ENCODE measurements around the gene TMPRSS9.

DNA sequence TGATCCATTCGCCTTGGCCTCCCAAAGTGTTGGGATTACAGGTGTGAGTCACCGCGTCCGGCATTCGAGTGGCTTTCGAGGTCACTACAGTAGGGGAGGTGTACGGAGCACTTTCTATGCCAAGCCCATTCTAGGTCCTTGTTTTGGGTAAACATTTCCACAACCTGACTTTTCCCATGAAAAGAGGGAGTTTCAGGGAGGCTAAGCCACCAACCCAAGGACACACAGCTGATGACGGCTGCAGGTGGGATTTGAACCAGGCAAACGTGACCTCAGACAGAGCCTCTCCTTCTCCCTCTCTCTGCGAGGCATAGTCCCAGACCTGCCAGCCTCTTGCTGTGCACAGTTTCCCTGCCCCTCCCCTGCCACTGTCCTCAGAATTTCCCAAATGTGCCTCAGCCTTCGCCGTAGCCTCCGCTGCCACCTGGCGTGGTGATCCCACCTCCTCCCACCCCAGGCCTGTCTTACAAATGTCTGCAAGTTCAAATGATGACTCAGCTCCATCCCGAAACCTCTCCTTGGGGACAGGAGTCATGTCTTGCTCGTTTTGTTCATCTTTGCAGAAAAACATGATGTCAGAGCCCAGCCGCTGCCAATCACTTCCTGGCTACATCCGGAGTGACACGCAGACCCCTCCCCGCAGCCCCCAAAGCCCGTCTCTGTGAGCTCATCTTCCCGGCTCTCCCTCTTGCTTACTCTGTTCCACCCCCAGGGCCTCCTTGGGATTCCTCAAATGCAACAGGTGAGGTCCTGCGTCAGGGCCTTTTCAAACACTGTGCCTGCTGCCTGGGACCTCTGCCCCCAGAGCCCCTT, 109.2 kb downstream of the TMPRSS9 start:
- TF ChIP-seq CTCF (IDR thresholded peaks at IDR 0.05; ENCODE audit: low read length) (no peak), EZH2 (IDR thresholded peaks at IDR 0.05; ENCODE audit: borderline replicate concordance, low read length) (no peak)
